ENCODE data around the gene BCAS3.
A peak's percentile ranks its signal among the peaks of the same experiment; 100 is the strongest.

The BCAS3 gene

DNA sequence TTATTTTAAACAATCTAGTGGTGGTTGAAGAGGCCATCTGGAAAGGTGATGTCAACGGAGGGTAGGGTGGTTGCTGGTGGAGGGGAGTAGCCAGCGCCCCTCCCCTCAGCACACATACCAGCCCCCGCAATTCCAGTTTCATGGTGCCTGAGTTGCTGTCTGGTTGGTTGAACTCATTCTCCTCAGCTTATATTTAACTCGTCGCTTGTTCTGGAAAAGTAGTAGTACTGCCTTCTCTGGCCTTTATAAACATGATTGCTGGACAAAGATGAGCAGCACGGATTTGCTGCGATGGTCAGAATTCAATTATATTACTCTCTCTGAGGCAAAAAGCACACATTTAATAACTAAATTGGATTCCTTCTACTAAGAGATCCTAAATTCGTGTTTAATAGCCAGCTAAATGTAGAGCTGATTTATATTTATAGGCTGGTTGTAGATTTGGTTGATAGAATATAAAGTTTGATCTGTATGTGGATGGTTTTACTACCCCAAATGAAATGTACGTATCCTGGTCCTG is 484.0 kb downstream of the BCAS3 start:
- TF ChIP-seq POLR2A (IDR thresholded peaks at IDR 0.05; ENCODE audit: low read length) = no peak
- TF ChIP-seq GATA1 (IDR thresholded peaks at IDR 0.05; ENCODE audit: low read depth, low read length) = no peak
- DNase-seq = no peak

DNA sequence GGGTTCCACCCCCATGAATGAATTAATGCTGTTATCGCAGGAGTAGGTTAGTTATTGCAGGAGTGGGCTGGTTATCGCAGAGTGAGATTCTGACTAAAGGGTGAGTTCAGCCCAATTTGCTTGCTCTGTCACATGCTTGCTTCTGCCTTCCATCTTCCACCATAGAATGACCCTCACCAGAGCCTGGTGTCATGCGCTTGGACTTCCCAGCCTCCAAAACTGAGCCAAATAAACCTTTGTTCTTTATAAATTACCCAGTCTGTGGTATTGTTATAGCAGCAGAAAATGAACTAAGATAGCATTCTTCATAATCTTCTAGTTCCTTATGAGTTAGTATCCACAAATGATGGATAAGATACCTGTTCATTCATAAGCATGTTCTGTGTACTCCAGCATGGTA is 486.9 kb downstream of the BCAS3 start:
- DNase-seq = no peak
- TF ChIP-seq POLR2A (IDR thresholded peaks at IDR 0.05; ENCODE audit: low read length) = no peak
- TF ChIP-seq GATA1 (IDR thresholded peaks at IDR 0.05; ENCODE audit: low read depth, low read length) = no peak

DNA sequence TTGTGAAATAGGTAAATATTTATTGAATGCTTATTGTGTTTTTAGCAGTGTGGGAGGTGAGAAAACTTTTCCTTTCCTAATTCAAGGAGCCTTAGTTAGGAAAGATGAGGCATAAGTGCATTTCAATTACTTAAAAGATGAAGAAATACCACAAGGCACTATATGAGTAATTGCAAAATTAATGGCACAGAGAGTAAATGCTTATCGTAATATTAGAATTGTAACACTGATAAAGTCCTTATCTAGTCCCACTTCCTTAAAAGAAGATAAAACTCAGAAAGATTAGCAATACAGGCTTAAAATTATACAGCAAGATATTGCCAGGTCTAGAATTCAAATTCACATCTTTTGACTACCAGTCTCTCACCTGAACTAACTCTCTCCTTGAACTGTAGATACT is 489.4 kb downstream of the BCAS3 start:
- TF ChIP-seq GATA1 (IDR thresholded peaks at IDR 0.05; ENCODE audit: low read depth, low read length) (no peak), POLR2A (IDR thresholded peaks at IDR 0.05; ENCODE audit: low read length) (no peak)
- DNase-seq = no peak

DNA sequence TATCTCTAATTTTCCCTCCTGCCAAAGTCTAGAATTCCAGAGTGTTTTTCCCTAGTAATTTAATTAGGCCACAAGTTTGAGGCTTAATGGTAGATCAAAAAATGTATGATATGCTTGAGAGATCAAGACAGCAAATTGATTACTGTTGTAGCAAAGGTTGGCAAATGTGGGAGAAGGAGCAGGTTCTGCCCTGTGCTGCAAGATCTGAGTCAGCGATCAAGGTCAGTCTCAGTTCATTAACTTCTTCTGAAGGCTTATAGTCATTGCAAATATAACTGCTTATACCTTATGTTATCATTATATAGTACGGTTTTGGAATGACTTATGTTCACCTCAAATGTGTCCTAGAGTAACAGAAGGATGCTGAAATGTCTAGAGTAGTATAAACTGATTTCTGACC is 490.9 kb downstream of the BCAS3 start:
- TF ChIP-seq GATA1 (IDR thresholded peaks at IDR 0.05; ENCODE audit: low read depth, low read length) = no peak
- no peak for TF ChIP-seq POLR2A (IDR thresholded peaks at IDR 0.05; ENCODE audit: low read length)
- DNase-seq = no peak

- TF ChIP-seq GATA1 (IDR thresholded peaks at IDR 0.05; ENCODE audit: low read depth, low read length) (no peak), POLR2A (IDR thresholded peaks at IDR 0.05; ENCODE audit: low read length) (no peak)
- DNase-seq = peak; percentile 57 to 77
These were observed 496.7 kb downstream of the BCAS3 start for GRCh38 chr17:61174310-61174709.

GRCh38 chr17:61175298-61176142 is 497.9 kb downstream of the BCAS3 start:
- peak; percentile 92 to 98 for DNase-seq
- peak; percentile 87 for TF ChIP-seq GATA1 (IDR thresholded peaks at IDR 0.05; ENCODE audit: low read depth, low read length)
- no peak for TF ChIP-seq POLR2A (IDR thresholded peaks at IDR 0.05; ENCODE audit: low read length)

- no peak for DNase-seq
- TF ChIP-seq POLR2A (IDR thresholded peaks at IDR 0.05; ENCODE audit: low read length) (no peak), GATA1 (IDR thresholded peaks at IDR 0.05; ENCODE audit: low read depth, low read length) (no peak)
These were observed 499.7 kb downstream of the BCAS3 start for GRCh38 chr17:61177351-61177750.

DNA sequence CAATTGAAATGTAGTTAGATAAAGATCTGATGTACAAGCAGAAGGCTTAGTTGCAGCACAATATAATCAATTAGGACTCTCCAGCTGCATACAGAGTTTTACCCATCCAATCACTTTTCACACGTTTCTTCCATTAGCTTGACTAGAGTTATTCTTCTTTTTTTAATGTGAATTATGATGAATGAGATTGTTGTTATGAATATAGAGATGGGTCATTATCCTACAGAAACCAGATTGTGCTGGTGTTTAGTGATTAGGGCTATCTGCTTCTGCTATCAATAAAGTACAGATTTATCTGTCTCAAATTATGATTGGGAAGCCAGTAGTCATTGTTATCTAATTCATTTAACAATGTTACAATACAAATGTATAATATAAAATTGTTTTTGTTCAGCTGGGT is 500.6 kb downstream of the BCAS3 start:
- DNase-seq = no peak

DNA sequence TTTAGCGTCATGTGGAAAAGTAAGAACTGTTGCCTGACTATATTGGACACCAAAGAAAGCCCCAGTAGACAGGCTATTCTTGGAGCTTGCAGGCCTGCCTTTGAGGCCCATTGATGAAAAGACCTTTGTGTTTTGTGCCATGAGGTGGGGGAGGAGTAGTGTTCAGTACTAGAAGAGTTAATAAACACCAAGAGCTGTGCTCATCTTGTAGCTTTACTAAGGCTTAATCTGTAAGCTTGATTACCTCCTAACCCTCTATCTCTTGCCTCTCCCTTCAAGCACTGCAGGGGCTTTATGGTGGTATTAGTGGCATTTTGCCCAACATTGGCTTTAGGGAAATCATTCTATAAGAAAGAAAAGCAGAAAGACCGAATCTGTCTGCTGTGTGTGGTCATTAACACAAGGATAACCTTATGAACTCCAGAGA is 501.7 kb downstream of the BCAS3 start:
- DNase-seq = no peak
- no peak for TF ChIP-seq GATA1 (IDR thresholded peaks at IDR 0.05; ENCODE audit: low read depth, low read length)
- no peak for TF ChIP-seq POLR2A (IDR thresholded peaks at IDR 0.05; ENCODE audit: low read length)

More for the DNA sequence above, 500.6 kb downstream of the BCAS3 start:
- TF ChIP-seq GATA1 (IDR thresholded peaks at IDR 0.05; ENCODE audit: low read depth, low read length) = no peak
- no peak for TF ChIP-seq POLR2A (IDR thresholded peaks at IDR 0.05; ENCODE audit: low read length)

DNA sequence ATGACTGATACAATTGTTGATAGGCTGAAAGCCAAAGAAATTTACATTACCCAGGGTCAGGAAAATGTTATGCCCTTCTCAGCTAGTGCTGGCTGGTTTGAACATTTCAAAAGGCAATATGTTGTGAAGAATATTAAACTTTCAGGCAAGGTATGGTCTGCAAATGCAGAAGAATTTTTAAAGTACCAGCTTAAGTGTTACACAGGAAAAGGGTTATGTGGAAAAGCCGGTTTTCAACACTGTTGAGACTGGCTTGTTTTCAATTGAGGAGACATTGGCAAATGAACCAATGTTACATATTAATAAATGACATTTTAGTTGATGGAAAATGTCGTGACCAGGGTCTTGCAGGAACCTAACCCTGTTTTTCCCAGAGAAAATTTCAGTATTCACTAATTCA is 506.1 kb downstream of the BCAS3 start:
- TF ChIP-seq GATA1 (IDR thresholded peaks at IDR 0.05; ENCODE audit: low read depth, low read length) = no peak
- no peak for TF ChIP-seq POLR2A (IDR thresholded peaks at IDR 0.05; ENCODE audit: low read length)
- no peak for DNase-seq

DNA sequence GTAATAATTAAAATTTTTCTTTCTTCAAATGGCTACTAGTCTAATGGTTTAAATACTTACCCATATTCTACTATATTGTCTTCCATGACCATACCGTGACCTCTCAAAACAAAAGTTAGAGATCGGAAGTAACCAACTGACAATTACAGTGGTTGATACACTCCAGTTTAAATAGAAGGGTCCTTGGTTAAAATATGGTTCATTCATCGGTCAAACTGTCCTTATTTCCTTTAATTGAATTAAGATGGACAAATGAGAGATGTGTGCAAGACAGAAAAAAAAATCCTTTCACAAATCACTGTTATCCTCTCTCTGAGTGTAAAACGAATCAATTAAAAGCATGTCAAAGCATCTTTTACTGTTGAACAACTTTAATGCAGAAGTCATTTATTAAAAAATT is 507.7 kb downstream of the BCAS3 start:
- TF ChIP-seq POLR2A (IDR thresholded peaks at IDR 0.05; ENCODE audit: low read length) = no peak
- no peak for TF ChIP-seq GATA1 (IDR thresholded peaks at IDR 0.05; ENCODE audit: low read depth, low read length)
- DNase-seq = no peak

- DNase-seq = no peak
- TF ChIP-seq GATA1 (IDR thresholded peaks at IDR 0.05; ENCODE audit: low read depth, low read length) (no peak), POLR2A (IDR thresholded peaks at IDR 0.05; ENCODE audit: low read length) (no peak)
These were observed 509.4 kb downstream of the BCAS3 start for GRCh38 chr17:61187038-61187437.

GRCh38 chr17:61188081-61188480 is 510.4 kb downstream of the BCAS3 start:
- TF ChIP-seq GATA1 (IDR thresholded peaks at IDR 0.05; ENCODE audit: low read depth, low read length) (no peak), POLR2A (IDR thresholded peaks at IDR 0.05; ENCODE audit: low read length) (no peak)
- DNase-seq = no peak

GRCh38 chr17:61189968-61190367 is 512.3 kb downstream of the BCAS3 start:
- TF ChIP-seq POLR2A (IDR thresholded peaks at IDR 0.05; ENCODE audit: low read length) (no peak), GATA1 (IDR thresholded peaks at IDR 0.05; ENCODE audit: low read depth, low read length) (no peak)
- no peak for DNase-seq

DNA sequence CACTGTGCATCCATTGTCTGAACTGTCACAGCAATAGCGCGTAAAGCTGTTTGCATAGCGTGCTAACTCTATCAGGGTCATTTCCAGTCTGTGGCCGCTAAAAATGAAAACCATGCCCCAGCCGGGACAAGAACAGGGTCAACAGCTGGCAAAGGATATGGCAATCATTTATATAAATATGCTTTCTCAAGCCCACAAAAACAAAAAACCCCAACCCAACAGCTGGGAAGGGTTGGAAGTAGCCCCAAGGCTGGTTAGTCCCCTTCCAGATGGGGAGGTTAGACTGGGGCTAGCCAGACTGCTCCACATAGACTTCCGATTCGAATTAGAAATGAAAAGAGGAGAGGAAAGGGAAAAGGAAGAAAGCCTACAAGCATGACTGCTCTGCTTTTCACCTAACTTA is 518.7 kb downstream of the BCAS3 start:
- TF ChIP-seq POLR2A (IDR thresholded peaks at IDR 0.05; ENCODE audit: low read length) = no peak
- no peak for DNase-seq

Data from erythroblast (primary cell).